ENCODE data around the gene ZNF546. TPM values are rescaled to one million over a fixed set of nuclear protein-coding genes. Genes with fewer than 3 reads are reported as not detected.

ZNF546 gene
- total RNA-seq, 1 experiment from 2014 or later = 5.2 TPM

DNA sequence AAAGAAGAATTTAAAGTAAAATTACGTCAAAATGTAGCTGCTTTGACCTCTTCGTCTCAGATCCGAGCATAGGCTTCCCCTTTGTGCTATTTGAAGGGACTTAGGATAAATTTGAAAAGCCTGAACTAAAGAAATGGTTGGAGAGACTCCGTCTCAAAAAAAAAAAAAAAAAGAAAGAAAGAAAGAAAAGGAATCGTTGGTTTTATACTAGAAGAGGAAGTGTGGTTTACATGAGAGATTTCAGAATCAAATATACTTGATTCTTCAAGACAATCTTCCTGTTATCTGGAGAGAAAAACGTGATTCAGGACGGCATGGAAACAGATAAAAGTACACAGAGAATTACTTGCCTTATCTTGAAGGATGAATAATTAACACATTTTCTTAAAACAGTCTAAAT is 59.6 kb downstream of the ZNF546 start:
- CTCF ChIA-PET = no interaction called here
- POLR2A ChIA-PET = interaction anchor here (0.8 to 2.4 kb wide), 2 partner anchors 31 to 34 kb away, joined by 3 to 9 read pairs; partner anchors contain the start of gene ZNF780A

DNA sequence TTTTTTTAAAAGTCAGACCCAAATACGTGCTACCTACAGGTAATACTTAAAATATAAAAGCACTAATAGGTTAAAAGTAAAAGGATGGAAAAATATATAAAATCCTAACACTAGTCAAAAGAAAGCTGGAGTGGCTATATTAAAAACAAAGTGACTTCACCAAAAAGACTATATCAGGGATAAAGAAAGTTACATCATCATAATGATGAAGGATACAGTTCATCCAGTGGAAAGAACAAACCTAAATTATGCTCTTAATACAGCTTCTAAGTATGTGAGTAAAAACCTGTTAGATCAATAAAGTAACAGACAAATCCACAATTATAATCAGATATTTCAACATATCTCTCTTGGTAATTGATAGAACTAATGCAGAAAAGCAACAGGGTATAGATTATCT is 60.3 kb downstream of the ZNF546 start:
- Mint-ChIP-seq H3K27ac (ENCODE audit: low read depth, unreplicated experiment) (no peak overlapping the region), H3K36me3 (ENCODE audit: insufficient read depth, unreplicated experiment) (peaks cover 6% of the 10 kb centered on the region), H3K4me3 (ENCODE audit: unreplicated experiment) (no peak overlapping the region), H3K9me3 (ENCODE audit: unreplicated experiment) (peaks cover 25% of the 10 kb centered on the region), H3K27me3 (ENCODE audit: insufficient read depth, unreplicated experiment) (no peaks in the 10 kb centered on the region), H3K4me1 (ENCODE audit: insufficient read depth, unreplicated experiment) (peaks cover 5% of the 10 kb centered on the region)
- ChIA-PET POLR2A (interaction anchor here (0.6 to 2.4 kb wide), 5 partner anchors 14 to 86 kb away, joined by 3 to 9 read pairs (median 3); partner anchors contain the start of genes PSMC4, ZNF546 and ZNF780A), CTCF (interaction anchor here (0.7 kb wide), 1 partner anchor 767 kb away, joined by 3 read pairs; no protein-coding TSS in a partner anchor)
- intact Hi-C loops (cut with micrococcal nuclease) = no loop called here
- no TSS peak for BruUV-seq (replicated peaks)
- TF ChIP-seq, protein P1, sequence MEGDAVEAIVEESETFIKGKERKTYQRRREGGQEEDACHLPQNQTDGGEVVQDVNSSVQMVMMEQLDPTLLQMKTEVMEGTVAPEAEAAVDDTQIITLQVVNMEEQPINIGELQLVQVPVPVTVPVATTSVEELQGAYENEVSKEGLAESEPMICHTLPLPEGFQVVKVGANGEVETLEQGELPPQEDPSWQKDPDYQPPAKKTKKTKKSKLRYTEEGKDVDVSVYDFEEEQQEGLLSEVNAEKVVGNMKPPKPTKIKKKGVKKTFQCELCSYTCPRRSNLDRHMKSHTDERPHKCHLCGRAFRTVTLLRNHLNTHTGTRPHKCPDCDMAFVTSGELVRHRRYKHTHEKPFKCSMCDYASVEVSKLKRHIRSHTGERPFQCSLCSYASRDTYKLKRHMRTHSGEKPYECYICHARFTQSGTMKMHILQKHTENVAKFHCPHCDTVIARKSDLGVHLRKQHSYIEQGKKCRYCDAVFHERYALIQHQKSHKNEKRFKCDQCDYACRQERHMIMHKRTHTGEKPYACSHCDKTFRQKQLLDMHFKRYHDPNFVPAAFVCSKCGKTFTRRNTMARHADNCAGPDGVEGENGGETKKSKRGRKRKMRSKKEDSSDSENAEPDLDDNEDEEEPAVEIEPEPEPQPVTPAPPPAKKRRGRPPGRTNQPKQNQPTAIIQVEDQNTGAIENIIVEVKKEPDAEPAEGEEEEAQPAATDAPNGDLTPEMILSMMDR (IDR thresholded peaks at IDR 0.05; ENCODE audit: unreplicated experiment) = no peak
- DNase-seq (ENCODE audit: unreplicated experiment) = no peak

More for the DNA sequence above, 59.6 kb downstream of the ZNF546 start:
- no peak for DNase-seq (ENCODE audit: unreplicated experiment)
- TF ChIP-seq, protein P1 (IDR thresholded peaks at IDR 0.05; ENCODE audit: unreplicated experiment) = no peak
- Mint-ChIP-seq H3K4me3 (ENCODE audit: unreplicated experiment) (peak overlapping the region; percentile 96), H3K36me3 (ENCODE audit: insufficient read depth, unreplicated experiment) (peaks cover 7% of the 10 kb centered on the region), H3K9me3 (ENCODE audit: unreplicated experiment) (peaks cover 24% of the 10 kb centered on the region), H3K27me3 (ENCODE audit: insufficient read depth, unreplicated experiment) (no peaks in the 10 kb centered on the region), H3K27ac (ENCODE audit: low read depth, unreplicated experiment) (peak overlapping the region; percentile 82), H3K4me1 (ENCODE audit: insufficient read depth, unreplicated experiment) (peaks cover 5% of the 10 kb centered on the region)
- intact Hi-C loops (cut with micrococcal nuclease) = no loop called here
- BruUV-seq (replicated peaks) = no TSS peak

DNA sequence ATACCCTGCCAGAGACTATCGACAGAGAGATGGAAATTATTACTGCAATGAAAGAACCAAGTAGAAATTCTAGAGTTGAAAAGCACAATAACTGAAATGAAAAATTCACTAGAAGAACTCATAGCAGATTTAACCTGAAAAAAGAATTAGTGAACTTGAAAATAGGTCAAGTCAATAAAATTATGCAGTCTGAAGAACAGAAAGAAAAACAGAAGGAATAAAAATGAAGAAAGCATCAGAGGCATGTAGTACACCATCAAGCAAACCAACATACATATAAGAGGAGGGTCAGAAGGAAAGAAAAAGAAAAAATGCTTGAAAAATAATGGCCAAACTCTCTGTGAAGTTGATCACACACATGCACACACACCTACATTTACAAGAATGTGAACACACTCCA is 62.8 kb downstream of the ZNF546 start:
- no peak for DNase-seq (ENCODE audit: unreplicated experiment)
- TF ChIP-seq, protein P1 (IDR thresholded peaks at IDR 0.05; ENCODE audit: unreplicated experiment) = no peak
- intact Hi-C loops (cut with micrococcal nuclease) = no loop called here
- Mint-ChIP-seq H3K36me3 (ENCODE audit: insufficient read depth, unreplicated experiment) (no peaks in the 10 kb centered on the region), H3K9me3 (ENCODE audit: unreplicated experiment) (peaks cover 32% of the 10 kb centered on the region), H3K27me3 (ENCODE audit: insufficient read depth, unreplicated experiment) (no peaks in the 10 kb centered on the region), H3K4me3 (ENCODE audit: unreplicated experiment) (no peak overlapping the region), H3K4me1 (ENCODE audit: insufficient read depth, unreplicated experiment) (peaks cover 4% of the 10 kb centered on the region), H3K27ac (ENCODE audit: low read depth, unreplicated experiment) (no peak overlapping the region)
- BruUV-seq (replicated peaks) = no TSS peak
- POLR2A ChIA-PET = no interaction called here
- CTCF ChIA-PET = interaction anchor here (0.6 kb wide), 1 partner anchor 148 kb away, joined by 7 read pairs; no protein-coding TSS in a partner anchor

DNA sequence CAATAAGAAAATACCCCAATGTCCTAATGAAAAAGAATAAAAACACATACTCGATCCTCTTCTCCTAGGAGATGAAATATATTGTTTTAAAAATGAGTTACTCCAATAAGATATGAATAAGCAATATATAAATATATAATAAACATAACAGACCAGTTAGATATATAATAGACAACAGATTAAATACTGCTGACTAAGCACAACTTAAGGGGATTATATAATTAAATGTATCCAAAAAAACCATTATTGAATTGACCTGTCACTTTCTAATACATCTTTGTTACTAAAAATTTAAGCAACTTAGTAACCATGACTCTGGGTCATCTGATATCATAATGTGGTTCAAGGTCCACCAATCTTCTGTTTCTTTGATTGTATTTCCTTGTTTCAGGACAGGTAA is 73.2 kb downstream of the ZNF546 start:
- CTCF ChIA-PET = no interaction called here
- DNase-seq (ENCODE audit: unreplicated experiment) = no peak
- TF ChIP-seq, protein P1 (IDR thresholded peaks at IDR 0.05; ENCODE audit: unreplicated experiment) = no peak
- H3K4me3 Mint-ChIP-seq (ENCODE audit: unreplicated experiment) = no peak overlapping the region
- no TSS peak for BruUV-seq (replicated peaks)
- intact Hi-C loops (cut with micrococcal nuclease) = no loop called here
- no peaks in the 10 kb centered on the region for H3K4me1 Mint-ChIP-seq (ENCODE audit: insufficient read depth, unreplicated experiment)
- POLR2A ChIA-PET = no interaction called here
- H3K27me3 Mint-ChIP-seq (ENCODE audit: insufficient read depth, unreplicated experiment) = no peaks in the 10 kb centered on the region
- H3K36me3 Mint-ChIP-seq (ENCODE audit: insufficient read depth, unreplicated experiment) = peaks cover 22% of the 10 kb centered on the region
- peaks cover 7% of the 10 kb centered on the region for H3K9me3 Mint-ChIP-seq (ENCODE audit: unreplicated experiment)
- H3K27ac Mint-ChIP-seq (ENCODE audit: low read depth, unreplicated experiment) = no peak overlapping the region

Other genes starting within 250 kb of the ZNF546 start
- not detected in 2 replicates for gene LEUTX, start 218.2 kb upstream of the ZNF546 start, total RNA-seq (2022)
- gene DYRK1B, start 162.9 kb upstream of the ZNF546 start, total RNA-seq (2022) = 11.8 and 14.3 TPM in 2 replicates
- gene FBL, start 150.7 kb upstream of the ZNF546 start, total RNA-seq (2022) = 355 and 502 TPM in 2 replicates
- gene FCGBP, start 62.4 kb upstream of the ZNF546 start, total RNA-seq (2022) = 0.37 and 0.96 TPM in 2 replicates
- gene PSMC4, start 25.9 kb upstream of the ZNF546 start, total RNA-seq (2022) = 105 and 108 TPM in 2 replicates
- 10.2 and 12.8 TPM in 2 replicates for gene ZNF780B, start 59.2 kb downstream of the ZNF546 start, total RNA-seq (2022)
- 9.7 and 14.0 TPM in 2 replicates for gene ZNF780A, start 93.9 kb downstream of the ZNF546 start, total RNA-seq (2022)
- 17.1 and 23.2 TPM in 2 replicates for gene MAP3K10, start 194.4 kb downstream of the ZNF546 start, total RNA-seq (2022)
- not detected in 2 replicates for gene TTC9B, start 221.3 kb downstream of the ZNF546 start, total RNA-seq (2022)
- 2.1 and 2.2 TPM in 2 replicates for gene CCNP, start 229.6 kb downstream of the ZNF546 start, total RNA-seq (2022)